Caco-2 (cell line): Measurements from ENCODE around the gene LRRC23. TPM values are rescaled to one million over a fixed set of nuclear protein-coding genes. Genes with fewer than 3 reads are reported as not detected.

ENCODE experiments used
- BruUV-seq: library from RNA; stranded (reverse); fragments of 400-500 nt; replicated peaks from 2 replicates; lab custom pipeline; 2021; lab: Mats Ljungman, UMichigan
- CTCF ChIA-PET: fragments of 300-600 bp; sonication (Branson Sonifier 250); formaldehyde crosslinking; loops from one replicate; lab custom pipeline; 2022; ENCODE audit warnings: antibody characterized with exemption; lab: Charles Lee
- POLR2A ChIA-PET: fragments of 300-600 bp; sonication (Branson Sonifier 250); formaldehyde crosslinking; loops from one replicate; lab custom pipeline; 2022; ENCODE audit warnings: antibody characterized with exemption; lab: Charles Lee
- DNase-seq, 2 experiments: peaks; one replicate each; pipeline versions ENCODE4 v3.0.0 to v3.0.0-alpha.2; 2020 to 2022
- H3K27me3 ChIP-seq: replicated peaks from 2 replicates; pipeline ENCODE4 v1.6.0; 2011; ENCODE audit warnings: low read length; ENCODE audit not compliant: control insufficient read depth, insufficient read depth
- H3K36me3 ChIP-seq: 2 replicates; pipeline ENCODE4 v1.5.1; 2011; ENCODE audit warnings: low read length; ENCODE audit not compliant: control insufficient read depth, insufficient read depth
- H3K4me1 ChIP-seq: fragments of 250-450 bp; sonication (Bioruptor Pico); 2 replicates; pipeline ENCODE4 v1.5.1; 2020; ENCODE audit warnings: mild to moderate bottlenecking
- H3K4me3 ChIP-seq: 2 replicates; pipeline ENCODE4 v1.5.1; 2011; ENCODE audit warnings: low read depth, mild to moderate bottlenecking, control low read depth, low read length
- H3K9me3 ChIP-seq: fragments of 250-450 bp; sonication (Bioruptor Pico); 2 replicates; pipeline ENCODE4 v1.5.1; 2020; ENCODE audit warnings: mild to moderate bottlenecking, moderate library complexity
- H3K27ac Mint-ChIP-seq: one replicate; pipeline ENCODE4 v1.8.0; 2022; ENCODE audit warnings: mixed read lengths; ENCODE audit not compliant: unreplicated experiment
- H3K27me3 Mint-ChIP-seq: one replicate; pipeline ENCODE4 v1.8.0; 2022; ENCODE audit warnings: mixed read lengths; ENCODE audit not compliant: insufficient read depth, unreplicated experiment
- H3K36me3 Mint-ChIP-seq: one replicate; pipeline ENCODE4 v1.8.0; 2022; ENCODE audit warnings: mild to moderate bottlenecking, mixed read lengths; ENCODE audit not compliant: insufficient read depth, unreplicated experiment
- H3K4me1 Mint-ChIP-seq: one replicate; pipeline ENCODE4 v1.8.0; 2022; ENCODE audit warnings: low read depth, mixed read lengths; ENCODE audit not compliant: unreplicated experiment
- H3K4me3 Mint-ChIP-seq: one replicate; pipeline ENCODE4 v1.8.0; 2022; ENCODE audit warnings: mild to moderate bottlenecking, moderate library complexity, mixed read lengths; ENCODE audit not compliant: unreplicated experiment
- H3K9me3 Mint-ChIP-seq: one replicate; pipeline ENCODE4 v1.8.0; 2022; ENCODE audit warnings: mixed read lengths; ENCODE audit not compliant: unreplicated experiment
- intact Hi-C: fragments of 100-400 bp; cut with micrococcal nuclease; formaldehyde crosslinking; loops from one replicate; pipeline ENCODE4 v1.10.0; 2022; ENCODE audit not compliant: unreplicated experiment
- total RNA-seq: library from RNA; stranded (reverse); gene quantifications from 2 replicates; pipeline ENCODE4 v1.2.3, GENCODE V29; 2022
- TF ChIP-seq, protein P1 (sequence below), 2 experiments: fragments of 200-600 bp in 1 of 2; IDR thresholded peaks; 1 replicate in 1 of 2; 2 replicates in 1 of 2; pipeline versions ENCODE4 v1.5.1 to v1.8.0; 2011 to 2022; ENCODE audit warnings: antibody characterized with exemption in 1 of 2, control low read depth in 1 of 2, inconsistent platforms in 1 of 2, low read depth in 1 of 2, low read length in 1 of 2, mild to moderate bottlenecking in 1 of 2, moderate library complexity in 1 of 2; ENCODE audit not compliant: insufficient read depth in 1 of 2, severe bottlenecking in 1 of 2, unreplicated experiment in 1 of 2

LRRC23 gene
- total RNA-seq, 1 experiment from 2014 or later = 8.6 TPM

GRCh38 chr12:6866163-6866919, 38.3 kb upstream of the LRRC23 start:
- H3K27me3 ChIP-seq = no peaks in the 10 kb centered on the region
- no TSS peak for BruUV-seq
- TF ChIP-seq, protein P1, sequence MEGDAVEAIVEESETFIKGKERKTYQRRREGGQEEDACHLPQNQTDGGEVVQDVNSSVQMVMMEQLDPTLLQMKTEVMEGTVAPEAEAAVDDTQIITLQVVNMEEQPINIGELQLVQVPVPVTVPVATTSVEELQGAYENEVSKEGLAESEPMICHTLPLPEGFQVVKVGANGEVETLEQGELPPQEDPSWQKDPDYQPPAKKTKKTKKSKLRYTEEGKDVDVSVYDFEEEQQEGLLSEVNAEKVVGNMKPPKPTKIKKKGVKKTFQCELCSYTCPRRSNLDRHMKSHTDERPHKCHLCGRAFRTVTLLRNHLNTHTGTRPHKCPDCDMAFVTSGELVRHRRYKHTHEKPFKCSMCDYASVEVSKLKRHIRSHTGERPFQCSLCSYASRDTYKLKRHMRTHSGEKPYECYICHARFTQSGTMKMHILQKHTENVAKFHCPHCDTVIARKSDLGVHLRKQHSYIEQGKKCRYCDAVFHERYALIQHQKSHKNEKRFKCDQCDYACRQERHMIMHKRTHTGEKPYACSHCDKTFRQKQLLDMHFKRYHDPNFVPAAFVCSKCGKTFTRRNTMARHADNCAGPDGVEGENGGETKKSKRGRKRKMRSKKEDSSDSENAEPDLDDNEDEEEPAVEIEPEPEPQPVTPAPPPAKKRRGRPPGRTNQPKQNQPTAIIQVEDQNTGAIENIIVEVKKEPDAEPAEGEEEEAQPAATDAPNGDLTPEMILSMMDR (IDR thresholded peaks at IDR 0.05; ENCODE audit: insufficient read depth in 1 of 2, low read depth in 1 of 2, low read length in 1 of 2, severe bottlenecking in 1 of 2, unreplicated experiment in 1 of 2) = no peak
- H3K9me3 Mint-ChIP-seq = no peaks in the 10 kb centered on the region
- H3K9me3 ChIP-seq = no peaks in the 10 kb centered on the region
- peak overlapping the region; percentile 95 for H3K4me3 Mint-ChIP-seq
- no peaks in the 10 kb centered on the region for H3K27me3 Mint-ChIP-seq
- ChIA-PET POLR2A (interaction anchor here (0.6 to 5.4 kb wide), 6 partner anchors 14 to 568 kb away, joined by 3 to 102 read pairs (median 4); partner anchors contain the start of genes CDCA3, COPS7A and USP5), CTCF (interaction anchor here (0.8 to 4.2 kb wide), 4 partner anchors 14 to 524 kb away, joined by 3 to 68 read pairs (median 6); partner anchors contain the start of genes TNFRSF1A and USP5)
- peaks cover 37% of the 10 kb centered on the region for H3K4me1 Mint-ChIP-seq
- no peak overlapping the region for H3K4me3 ChIP-seq
- peaks cover 18% of the 10 kb centered on the region for H3K36me3 ChIP-seq
- peaks cover 21% of the 10 kb centered on the region for H3K4me1 ChIP-seq
- H3K36me3 Mint-ChIP-seq = peaks cover 99% of the 10 kb centered on the region
- no peak for DNase-seq
- H3K27ac Mint-ChIP-seq = peak overlapping the region; percentile 94
- intact Hi-C loops = no loop called here

- TF ChIP-seq, protein P1 (IDR thresholded peaks at IDR 0.05; ENCODE audit: insufficient read depth in 1 of 2, low read depth in 1 of 2, low read length in 1 of 2, severe bottlenecking in 1 of 2, unreplicated experiment in 1 of 2) = no peak
- DNase-seq = no peak
- Histone ChIP-seq H3K9me3 (no peaks in the 10 kb centered on the region), H3K27me3 (no peaks in the 10 kb centered on the region), H3K36me3 (peaks cover 18% of the 10 kb centered on the region), H3K4me3 (peak overlapping the region; percentile 97), H3K4me1 (peaks cover 28% of the 10 kb centered on the region)
- CTCF ChIA-PET = interaction anchor here (0.5 to 4.2 kb wide), 6 partner anchors 15 to 525 kb away, joined by 3 to 68 read pairs (median 5); partner anchors contain the start of genes ATN1, TNFRSF1A, USP5 and ZNF384
- POLR2A ChIA-PET = interaction anchor here (0.6 to 5.4 kb wide), 7 partner anchors 14 to 569 kb away, joined by 3 to 102 read pairs (median 3); partner anchors contain the start of genes CDCA3, COPS7A, RNU7-1 and USP5
- Mint-ChIP-seq H3K4me3 (peak overlapping the region; percentile 95), H3K36me3 (peaks cover 99% of the 10 kb centered on the region), H3K27me3 (no peaks in the 10 kb centered on the region), H3K4me1 (peaks cover 43% of the 10 kb centered on the region), H3K9me3 (no peaks in the 10 kb centered on the region), H3K27ac (peak overlapping the region; percentile 94)
- intact Hi-C loops = no loop called here
- no TSS peak for BruUV-seq
These were observed 37.7 kb upstream of the LRRC23 start for GRCh38 chr12:6866920-6867412.
